Measurements from ENCODE around the gene SYT13.

Gene SYT13

GRCh38 chr11:45321669-45322068 lies 35.5 kb upstream of the SYT13 start:
- no peak for DNase-seq
- Histone ChIP-seq H2BK15ac (ENCODE audit: low read depth, poor library complexity, severe bottlenecking) (no peak overlapping the region), H2BK12ac (ENCODE audit: low read length in 2 of 2) (no peak overlapping the region), H4K8ac (ENCODE audit: low read length) (no peak overlapping the region), H3K18ac (ENCODE audit: low read depth in 1 of 2, low read length in 2 of 2) (no peak overlapping the region), H3K9ac (ENCODE audit: low read length) (no peak overlapping the region), H3K4me3 (ENCODE audit: insufficient read depth in 1 of 2, low read depth in 1 of 2, low read length in 2 of 2) (no peak overlapping the region), H3K27me3 (ENCODE audit: control insufficient read depth in 1 of 2, insufficient read depth in 1 of 2, low read length in 2 of 2) (peaks cover 60 to 83% of the 10 kb centered on the region in 2 experiments), H3K4ac (ENCODE audit: low read depth in 1 of 2, low read length in 2 of 2) (no peak overlapping the region), H3K4me2 (ENCODE audit: low read length, poor library complexity, severe bottlenecking) (no peak overlapping the region), H2AK5ac (ENCODE audit: low read length, severe bottlenecking) (no peak overlapping the region), H3K4me1 (ENCODE audit: control insufficient read depth, insufficient read depth, low read depth, low read length) (no peaks in the 10 kb centered on the region), H3K36me3 (ENCODE audit: control insufficient read depth in 1 of 2, insufficient read depth in 2 of 2, low read depth in 1 of 2, low read length in 2 of 2) (no peaks in the 10 kb centered on the region), H2BK120ac (ENCODE audit: low read depth, low read length) (no peak overlapping the region), H3K23ac (ENCODE audit: low read length in 2 of 2) (no peak overlapping the region), H3K79me1 (replicated peaks; ENCODE audit: low read length, poor library complexity, severe bottlenecking) (no peaks in the 10 kb centered on the region), H3K14ac (ENCODE audit: low read length in 2 of 2) (no peak overlapping the region), H3K9me3 (ENCODE audit: control insufficient read depth, low read length) (peaks cover 5% of the 10 kb centered on the region), H2AFZ (ENCODE audit: low read depth, low read length) (no peak overlapping the region), H2BK5ac (ENCODE audit: low read depth, low read length, poor library complexity, severe bottlenecking) (no peak overlapping the region), H3K27ac (ENCODE audit: low read length, poor library complexity, severe bottlenecking) (no peak overlapping the region), H4K91ac (ENCODE audit: low read length) (no peak overlapping the region)
- 82% methylated on average over 7 of the region's 7 CpGs for WGBS

- no peak overlapping the region for H3K4ac ChIP-seq (ENCODE audit: low read depth in 1 of 2, low read length in 2 of 2)
- H3K79me1 ChIP-seq (replicated peaks; ENCODE audit: low read length, poor library complexity, severe bottlenecking) = no peaks in the 10 kb centered on the region
- no peak overlapping the region for H3K14ac ChIP-seq (ENCODE audit: low read length in 2 of 2)
- no peak overlapping the region for H2BK15ac ChIP-seq (ENCODE audit: low read depth, poor library complexity, severe bottlenecking)
- no peaks in the 10 kb centered on the region for H3K36me3 ChIP-seq (ENCODE audit: control insufficient read depth in 1 of 2, insufficient read depth in 2 of 2, low read depth in 1 of 2, low read length in 2 of 2)
- peaks cover 60 to 82% of the 10 kb centered on the region in 2 experiments for H3K27me3 ChIP-seq (ENCODE audit: control insufficient read depth in 1 of 2, insufficient read depth in 1 of 2, low read length in 2 of 2)
- DNase-seq = no peak
- no peak overlapping the region for H2BK120ac ChIP-seq (ENCODE audit: low read depth, low read length)
- no peak overlapping the region for H3K4me2 ChIP-seq (ENCODE audit: low read length, poor library complexity, severe bottlenecking)
- no peak overlapping the region for H2AK5ac ChIP-seq (ENCODE audit: low read length, severe bottlenecking)
- no peak overlapping the region for H4K8ac ChIP-seq (ENCODE audit: low read length)
- H3K18ac ChIP-seq (ENCODE audit: low read depth in 1 of 2, low read length in 2 of 2) = no peak overlapping the region
- no peak overlapping the region for H2BK12ac ChIP-seq (ENCODE audit: low read length in 2 of 2)
- H3K4me3 ChIP-seq (ENCODE audit: insufficient read depth in 1 of 2, low read depth in 1 of 2, low read length in 2 of 2) = no peak overlapping the region
- no peak overlapping the region for H4K91ac ChIP-seq (ENCODE audit: low read length)
- H3K9ac ChIP-seq (ENCODE audit: low read length) = no peak overlapping the region
- no peak overlapping the region for H3K27ac ChIP-seq (ENCODE audit: low read length, poor library complexity, severe bottlenecking)
- H3K23ac ChIP-seq (ENCODE audit: low read length in 2 of 2) = no peak overlapping the region
- no peaks in the 10 kb centered on the region for H3K9me3 ChIP-seq (ENCODE audit: control insufficient read depth, low read length)
- H2BK5ac ChIP-seq (ENCODE audit: low read depth, low read length, poor library complexity, severe bottlenecking) = no peak overlapping the region
- WGBS = 78% methylated on average over 6 of the region's 7 CpGs
- no peaks in the 10 kb centered on the region for H3K4me1 ChIP-seq (ENCODE audit: control insufficient read depth, insufficient read depth, low read depth, low read length)
- no peak overlapping the region for H2AFZ ChIP-seq (ENCODE audit: low read depth, low read length)
Observed at GRCh38 chr11:45321031-45321595, 35.0 kb upstream of the SYT13 start.

- WGBS = 85% methylated on average over 4 of the region's 4 CpGs
- H3K4me2 ChIP-seq (ENCODE audit: low read length, poor library complexity, severe bottlenecking) = no peak overlapping the region
Observed at GRCh38 chr11:45320371-45320770, 34.2 kb upstream of the SYT13 start.

GRCh38 chr11:45319077-45319476 lies 32.9 kb upstream of the SYT13 start:
- no peak overlapping the region for H3K4ac ChIP-seq (ENCODE audit: low read depth in 1 of 2, low read length in 2 of 2)
- no peak overlapping the region for H3K9ac ChIP-seq (ENCODE audit: low read length)
- no peak overlapping the region for H3K23ac ChIP-seq (ENCODE audit: low read length in 2 of 2)
- H3K18ac ChIP-seq (ENCODE audit: low read depth in 1 of 2, low read length in 2 of 2) = no peak overlapping the region
- H2BK120ac ChIP-seq (ENCODE audit: low read depth, low read length) = no peak overlapping the region
- no peak overlapping the region for H2AK5ac ChIP-seq (ENCODE audit: low read length, severe bottlenecking)
- H3K4me2 ChIP-seq (ENCODE audit: low read length, poor library complexity, severe bottlenecking) = no peak overlapping the region
- H3K27me3 ChIP-seq (ENCODE audit: control insufficient read depth in 1 of 2, insufficient read depth in 1 of 2, low read length in 2 of 2) = peaks cover 57 to 83% of the 10 kb centered on the region in 2 experiments
- no peaks in the 10 kb centered on the region for H3K36me3 ChIP-seq (ENCODE audit: control insufficient read depth in 1 of 2, insufficient read depth in 2 of 2, low read depth in 1 of 2, low read length in 2 of 2)
- no peak overlapping the region for H3K27ac ChIP-seq (ENCODE audit: low read length, poor library complexity, severe bottlenecking)
- H2BK12ac ChIP-seq (ENCODE audit: low read length in 2 of 2) = no peak overlapping the region
- H3K4me1 ChIP-seq (ENCODE audit: control insufficient read depth, insufficient read depth, low read depth, low read length) = no peaks in the 10 kb centered on the region
- H2BK15ac ChIP-seq (ENCODE audit: low read depth, poor library complexity, severe bottlenecking) = no peak overlapping the region
- no peak overlapping the region for H2BK5ac ChIP-seq (ENCODE audit: low read depth, low read length, poor library complexity, severe bottlenecking)
- no peak overlapping the region for H4K91ac ChIP-seq (ENCODE audit: low read length)
- H3K4me3 ChIP-seq (ENCODE audit: insufficient read depth in 1 of 2, low read depth in 1 of 2, low read length in 2 of 2) = no peak overlapping the region
- no peak for DNase-seq
- no peaks in the 10 kb centered on the region for H3K9me3 ChIP-seq (ENCODE audit: control insufficient read depth, low read length)
- 60% methylated on average over 1 of the region's 1 CpG for WGBS
- no peaks in the 10 kb centered on the region for H3K79me1 ChIP-seq (replicated peaks; ENCODE audit: low read length, poor library complexity, severe bottlenecking)
- H4K8ac ChIP-seq (ENCODE audit: low read length) = no peak overlapping the region
- H2AFZ ChIP-seq (ENCODE audit: low read depth, low read length) = no peak overlapping the region
- no peak overlapping the region for H3K14ac ChIP-seq (ENCODE audit: low read length in 2 of 2)

More at GRCh38 chr11:45320371-45320770, 34.2 kb upstream of the SYT13 start:
- no peaks in the 10 kb centered on the region for H3K4me1 ChIP-seq (ENCODE audit: control insufficient read depth, insufficient read depth, low read depth, low read length)
- H3K14ac ChIP-seq (ENCODE audit: low read length in 2 of 2) = no peak overlapping the region
- no peak overlapping the region for H3K23ac ChIP-seq (ENCODE audit: low read length in 2 of 2)
- H4K8ac ChIP-seq (ENCODE audit: low read length) = no peak overlapping the region
- no peak overlapping the region for H2BK5ac ChIP-seq (ENCODE audit: low read depth, low read length, poor library complexity, severe bottlenecking)
- DNase-seq = no peak
- H3K9ac ChIP-seq (ENCODE audit: low read length) = no peak overlapping the region
- H3K79me1 ChIP-seq (replicated peaks; ENCODE audit: low read length, poor library complexity, severe bottlenecking) = no peaks in the 10 kb centered on the region
- no peaks in the 10 kb centered on the region for H3K9me3 ChIP-seq (ENCODE audit: control insufficient read depth, low read length)
- H2AK5ac ChIP-seq (ENCODE audit: low read length, severe bottlenecking) = no peak overlapping the region
- no peak overlapping the region for H2AFZ ChIP-seq (ENCODE audit: low read depth, low read length)
- H3K4ac ChIP-seq (ENCODE audit: low read depth in 1 of 2, low read length in 2 of 2) = no peak overlapping the region
- H2BK120ac ChIP-seq (ENCODE audit: low read depth, low read length) = no peak overlapping the region
- H3K18ac ChIP-seq (ENCODE audit: low read depth in 1 of 2, low read length in 2 of 2) = no peak overlapping the region
- no peak overlapping the region for H2BK12ac ChIP-seq (ENCODE audit: low read length in 2 of 2)
- H2BK15ac ChIP-seq (ENCODE audit: low read depth, poor library complexity, severe bottlenecking) = no peak overlapping the region
- no peak overlapping the region for H4K91ac ChIP-seq (ENCODE audit: low read length)
- no peaks in the 10 kb centered on the region for H3K36me3 ChIP-seq (ENCODE audit: control insufficient read depth in 1 of 2, insufficient read depth in 2 of 2, low read depth in 1 of 2, low read length in 2 of 2)
- peaks cover 58 to 83% of the 10 kb centered on the region in 2 experiments for H3K27me3 ChIP-seq (ENCODE audit: control insufficient read depth in 1 of 2, insufficient read depth in 1 of 2, low read length in 2 of 2)
- no peak overlapping the region for H3K4me3 ChIP-seq (ENCODE audit: insufficient read depth in 1 of 2, low read depth in 1 of 2, low read length in 2 of 2)
- no peak overlapping the region for H3K27ac ChIP-seq (ENCODE audit: low read length, poor library complexity, severe bottlenecking)

Data from mesenchymal stem cell (in vitro differentiated cells and primary cell).